ENCODE data around the gene DIAPH1.

The DIAPH1 gene

GRCh38 chr5:141483902-141484301 is 134.9 kb downstream of the DIAPH1 start:
- TF ChIP-seq POLR2A (IDR thresholded peaks at IDR 0.05; ENCODE audit: low read length) (no peak), GATA1 (IDR thresholded peaks at IDR 0.05; ENCODE audit: low read depth, low read length) (no peak)
- no peak for DNase-seq

DNA sequence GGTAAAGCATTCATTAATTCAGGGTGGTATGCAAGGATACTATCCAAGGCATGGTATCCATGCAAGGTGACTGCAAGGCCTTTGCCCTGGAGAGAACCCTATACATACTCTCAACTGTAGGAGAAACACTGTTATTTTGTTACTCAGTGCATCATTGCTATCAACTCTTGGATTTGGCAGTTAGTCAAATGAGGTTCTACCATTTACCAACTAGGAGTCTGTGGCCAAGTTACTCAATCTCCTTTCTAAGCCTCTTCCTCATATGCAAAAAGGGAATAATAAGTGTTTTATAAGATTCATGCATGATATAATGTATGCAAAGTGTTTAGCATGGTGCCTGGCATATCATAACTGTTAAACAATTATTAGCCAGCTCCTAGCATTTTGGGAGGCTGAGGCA is 139.0 kb downstream of the DIAPH1 start:
- TF ChIP-seq POLR2A (IDR thresholded peaks at IDR 0.05; ENCODE audit: low read length) (no peak), GATA1 (IDR thresholded peaks at IDR 0.05; ENCODE audit: low read depth, low read length) (no peak)
- DNase-seq = no peak

GRCh38 chr5:141478321-141478945 is 140.4 kb downstream of the DIAPH1 start:
- TF ChIP-seq POLR2A (IDR thresholded peaks at IDR 0.05; ENCODE audit: low read length) = no peak
- no peak for TF ChIP-seq GATA1 (IDR thresholded peaks at IDR 0.05; ENCODE audit: low read depth, low read length)
- no peak for DNase-seq

- no peak for DNase-seq
- TF ChIP-seq POLR2A (IDR thresholded peaks at IDR 0.05; ENCODE audit: low read length) (no peak), GATA1 (IDR thresholded peaks at IDR 0.05; ENCODE audit: low read depth, low read length) (no peak)
These were observed 141.0 kb downstream of the DIAPH1 start for GRCh38 chr5:141477815-141478214.

GRCh38 chr5:141477044-141477575 is 141.7 kb downstream of the DIAPH1 start:
- no peak for DNase-seq
- TF ChIP-seq GATA1 (IDR thresholded peaks at IDR 0.05; ENCODE audit: low read depth, low read length) = no peak
- no peak for TF ChIP-seq POLR2A (IDR thresholded peaks at IDR 0.05; ENCODE audit: low read length)

DNA sequence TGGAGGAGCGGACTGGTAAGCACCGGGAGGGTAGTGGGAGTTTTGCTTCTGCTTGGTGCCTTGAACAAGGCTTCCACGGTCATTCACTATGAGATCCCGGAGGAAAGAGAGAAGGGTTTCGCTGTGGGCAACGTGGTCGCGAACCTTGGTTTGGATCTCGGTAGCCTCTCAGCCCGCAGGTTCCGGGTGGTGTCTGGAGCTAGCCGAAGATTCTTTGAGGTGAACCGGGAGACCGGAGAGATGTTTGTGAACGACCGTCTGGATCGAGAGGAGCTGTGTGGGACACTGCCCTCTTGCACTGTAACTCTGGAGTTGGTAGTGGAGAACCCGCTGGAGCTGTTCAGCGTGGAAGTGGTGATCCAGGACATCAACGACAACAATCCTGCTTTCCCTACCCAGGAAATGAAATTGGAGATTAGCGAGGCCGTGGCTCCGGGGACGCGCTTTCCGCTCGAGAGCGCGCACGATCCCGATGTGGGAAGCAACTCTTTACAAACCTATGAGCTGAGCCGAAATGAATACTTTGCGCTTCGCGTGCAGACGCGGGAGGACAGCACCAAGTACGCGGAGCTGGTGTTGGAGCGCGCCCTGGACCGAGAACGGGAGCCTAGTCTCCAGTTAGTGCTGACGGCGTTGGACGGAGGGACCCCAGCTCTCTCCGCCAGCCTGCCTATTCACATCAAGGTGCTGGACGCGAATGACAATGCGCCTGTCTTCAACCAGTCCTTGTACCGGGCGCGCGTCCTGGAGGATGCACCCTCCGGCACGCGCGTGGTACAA is 142.5 kb downstream of the DIAPH1 start:
- TF ChIP-seq GATA1 (IDR thresholded peaks at IDR 0.05; ENCODE audit: low read depth, low read length) = no peak
- no peak for TF ChIP-seq POLR2A (IDR thresholded peaks at IDR 0.05; ENCODE audit: low read length)
- peak in 1 of 2 experiments; percentile 14 for DNase-seq

- peak in 1 of 2 experiments; percentile 14 for DNase-seq
- TF ChIP-seq GATA1 (IDR thresholded peaks at IDR 0.05; ENCODE audit: low read depth, low read length) = no peak
- TF ChIP-seq POLR2A (IDR thresholded peaks at IDR 0.05; ENCODE audit: low read length) = no peak
These were observed 143.1 kb downstream of the DIAPH1 start, which contains the start of gene PCDHGC3 for GRCh38 chr5:141475625-141476131. Gene PCDHGC3 (plus strand): TSS chr5:141475966. CDS start chr5:141476117, 151 bp downstream.

GRCh38 chr5:141465351-141465750 is 153.4 kb downstream of the DIAPH1 start:
- TF ChIP-seq POLR2A (IDR thresholded peaks at IDR 0.05; ENCODE audit: low read length) (no peak), GATA1 (IDR thresholded peaks at IDR 0.05; ENCODE audit: low read depth, low read length) (no peak)
- no peak for DNase-seq

Data from erythroblast (primary cell).